Mesenchymal stem cell (in vitro differentiated cells and primary cell): ENCODE results near the gene RASA4.
"Not testable (repeated sequence)": the region's sequence is repeated elsewhere in the genome, so short reads cannot be mapped to it uniquely, and the experiment has no call there.

Experiments used
- DNase-seq: peaks from one replicate; pipeline ENCODE4 v3.0.0-alpha.2; 2013
- H2AFZ ChIP-seq: one replicate; pipeline ENCODE4 v1.6.1; 2013; ENCODE audit warnings: low read depth, mild to moderate bottlenecking, control low read depth, inconsistent platforms, low read length, moderate library complexity
- H2AK5ac ChIP-seq: 2 replicates; pipeline ENCODE4 v1.6.1; 2013; ENCODE audit warnings: low read length, moderate library complexity, mild to moderate bottlenecking, inconsistent platforms; ENCODE audit not compliant: severe bottlenecking
- H2BK120ac ChIP-seq: one replicate; pipeline ENCODE4 v1.6.1; 2013; ENCODE audit warnings: low read depth, mild to moderate bottlenecking, inconsistent platforms, low read length, moderate library complexity
- H2BK12ac ChIP-seq, 2 experiments: one replicate each; pipeline ENCODE4 v1.6.1; 2013; ENCODE audit warnings: inconsistent platforms in 2 of 2, low read length in 2 of 2, mild to moderate bottlenecking in 2 of 2, moderate library complexity in 2 of 2, control low read depth in 1 of 2
- H2BK15ac ChIP-seq: one replicate; pipeline ENCODE4 v1.6.1; 2013; ENCODE audit warnings: mild to moderate bottlenecking, low read depth, inconsistent platforms; ENCODE audit not compliant: poor library complexity, severe bottlenecking
- H2BK5ac ChIP-seq: 2 replicates; pipeline ENCODE4 v1.6.1; 2013; ENCODE audit warnings: low read depth, mild to moderate bottlenecking, low read length, control low read depth, inconsistent platforms; ENCODE audit not compliant: poor library complexity, severe bottlenecking
- H3K14ac ChIP-seq, 2 experiments: one replicate each; pipeline ENCODE4 v1.6.1; 2013; ENCODE audit warnings: inconsistent platforms in 2 of 2, low read length in 2 of 2, control low read depth in 1 of 2, mild to moderate bottlenecking in 1 of 2, moderate library complexity in 1 of 2
- H3K18ac ChIP-seq, 2 experiments: one replicate each; pipeline ENCODE4 v1.6.1; 2013; ENCODE audit warnings: inconsistent platforms in 2 of 2, low read length in 2 of 2, control low read depth in 1 of 2, low read depth in 1 of 2, mild to moderate bottlenecking in 1 of 2
- H3K23ac ChIP-seq, 2 experiments: one replicate each; pipeline ENCODE4 v1.6.1; 2013; ENCODE audit warnings: inconsistent platforms in 2 of 2, low read length in 2 of 2, mild to moderate bottlenecking in 2 of 2, moderate library complexity in 2 of 2, control low read depth in 1 of 2
- H3K27ac ChIP-seq: 2 replicates; pipeline ENCODE4 v1.5.1; 2013; ENCODE audit warnings: mild to moderate bottlenecking, moderate library complexity, low read length, control low read depth, inconsistent platforms; ENCODE audit not compliant: poor library complexity, severe bottlenecking
- H3K27me3 ChIP-seq, 2 experiments: 2 replicates each; pipeline versions ENCODE4 v1.6.1 to v1.7.0; 2013; ENCODE audit warnings: low read length in 2 of 2, mild to moderate bottlenecking in 2 of 2, moderate library complexity in 2 of 2, control low read depth in 1 of 2, inconsistent platforms in 1 of 2; ENCODE audit not compliant: control insufficient read depth in 1 of 2, insufficient read depth in 1 of 2
- H3K36me3 ChIP-seq, 2 experiments: 2 replicates each; pipeline versions ENCODE4 v1.6.1 to v1.7.0; 2013; ENCODE audit warnings: low read length in 2 of 2, control low read depth in 1 of 2, inconsistent platforms in 1 of 2, low read depth in 1 of 2, mild to moderate bottlenecking in 1 of 2; ENCODE audit not compliant: insufficient read depth in 2 of 2, control insufficient read depth in 1 of 2
- H3K4ac ChIP-seq, 2 experiments: one replicate each; pipeline ENCODE4 v1.6.1; 2013; ENCODE audit warnings: inconsistent platforms in 2 of 2, low read length in 2 of 2, mild to moderate bottlenecking in 2 of 2, moderate library complexity in 2 of 2, control low read depth in 1 of 2, low read depth in 1 of 2
- H3K4me1 ChIP-seq: 2 replicates; pipeline ENCODE4 v1.6.1; 2013; ENCODE audit warnings: low read depth, low read length, control low read depth; ENCODE audit not compliant: control insufficient read depth, insufficient read depth
- H3K4me2 ChIP-seq: 2 replicates; pipeline ENCODE4 v1.6.1; 2013; ENCODE audit warnings: low read length, mild to moderate bottlenecking, inconsistent platforms; ENCODE audit not compliant: poor library complexity, severe bottlenecking
- H3K4me3 ChIP-seq, 2 experiments: 2 replicates each; pipeline versions ENCODE4 v1.5.1 to v1.7.0; 2013; ENCODE audit warnings: low read length in 2 of 2, mild to moderate bottlenecking in 2 of 2, control low read depth in 1 of 2, low read depth in 1 of 2; ENCODE audit not compliant: insufficient read depth in 1 of 2
- H3K79me1 ChIP-seq: replicated peaks from 2 replicates; pipeline ENCODE4 v1.6.1; 2013; ENCODE audit warnings: mild to moderate bottlenecking, control low read depth, low read length, inconsistent platforms; ENCODE audit not compliant: poor library complexity, severe bottlenecking
- H3K9ac ChIP-seq: 2 replicates; pipeline ENCODE4 v1.7.0; 2013; ENCODE audit warnings: mild to moderate bottlenecking, low read length, moderate library complexity
- H3K9me3 ChIP-seq: 2 replicates; pipeline ENCODE4 v1.7.0; 2013; ENCODE audit warnings: mild to moderate bottlenecking, low read length; ENCODE audit not compliant: control insufficient read depth
- H4K8ac ChIP-seq: one replicate; pipeline ENCODE4 v1.6.1; 2013; ENCODE audit warnings: inconsistent platforms, mild to moderate bottlenecking, low read length, moderate library complexity
- H4K91ac ChIP-seq: one replicate; pipeline ENCODE4 v1.6.1; 2013; ENCODE audit warnings: mild to moderate bottlenecking, low read length, inconsistent platforms
- WGBS: methylation state at CpG from one replicate; pipeline ENCODE4 v1.1.7; 2013; ENCODE audit warnings: mixed read lengths; 5-methylcytosine and 5-hydroxymethylcytosine counted together

RASA4 gene

DNA sequence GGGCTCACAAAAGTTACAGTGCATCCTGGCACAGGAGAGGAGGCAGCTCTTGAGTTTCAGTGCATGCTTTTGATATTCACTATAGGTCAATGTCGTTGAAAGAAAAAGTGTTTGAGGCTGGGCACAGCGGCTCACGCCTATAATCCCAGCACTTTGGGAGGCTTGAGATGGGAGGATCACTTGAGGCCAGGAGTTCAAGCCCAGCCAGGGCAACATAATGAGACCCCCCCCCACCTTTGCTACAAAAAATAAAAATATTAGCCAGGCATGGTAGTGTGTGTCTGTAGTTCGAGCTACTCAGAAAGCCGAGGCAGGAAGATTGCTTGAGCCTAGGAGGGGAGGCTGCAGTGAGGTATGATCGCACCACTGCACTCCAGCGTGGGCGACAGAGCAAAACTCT, 1.6 kb upstream of the RASA4 start:
- H3K4me3 ChIP-seq, H3K23ac ChIP-seq, H4K8ac ChIP-seq, H4K91ac ChIP-seq, H2BK12ac ChIP-seq, H2BK15ac ChIP-seq, H3K4me1 ChIP-seq, H2AK5ac ChIP-seq, H3K9me3 ChIP-seq, H3K4me2 ChIP-seq, H3K14ac ChIP-seq, H2BK5ac ChIP-seq, H3K9ac ChIP-seq, H3K27me3 ChIP-seq, DNase-seq, H3K36me3 ChIP-seq, H3K18ac ChIP-seq, H2AFZ ChIP-seq, H3K4ac ChIP-seq, H3K27ac ChIP-seq, H2BK120ac ChIP-seq, H3K79me1 ChIP-seq: not testable (repeated sequence)
- WGBS, result no CpG with 5 or more reads among the region's 8 CpGs

DNA sequence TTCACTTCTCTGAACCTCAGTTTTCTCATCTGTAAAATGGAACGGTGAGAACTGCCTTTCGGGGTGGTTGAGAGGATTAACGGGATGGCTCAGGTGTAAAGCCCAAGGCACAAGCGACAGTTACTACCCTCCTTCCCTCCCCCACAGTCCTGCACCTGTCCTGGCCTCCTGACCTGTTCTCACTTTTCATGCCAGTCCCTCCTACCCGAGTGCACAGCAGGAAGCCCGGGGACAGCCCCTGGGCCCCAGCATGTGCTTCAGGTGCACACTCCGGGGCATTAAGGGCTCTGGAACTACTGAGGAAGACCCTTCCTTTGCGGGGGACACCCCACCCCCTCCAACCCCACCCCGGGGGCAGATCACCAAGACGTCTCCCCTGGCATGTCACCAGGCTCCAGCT, 626 bp downstream of the RASA4 start:
- H3K9me3 ChIP-seq, H2BK5ac ChIP-seq: not testable (repeated sequence)

GRCh38 chr7:102614873-102615272, 1.7 kb downstream of the RASA4 start:
- H3K23ac ChIP-seq, H3K27ac ChIP-seq, DNase-seq, H3K18ac ChIP-seq, H3K4ac ChIP-seq, H3K79me1 ChIP-seq, H3K4me2 ChIP-seq, H2BK5ac ChIP-seq, H3K4me3 ChIP-seq, H4K8ac ChIP-seq, H3K36me3 ChIP-seq, H3K4me1 ChIP-seq, H3K9ac ChIP-seq, H2BK12ac ChIP-seq, H3K14ac ChIP-seq, H3K27me3 ChIP-seq, H2AK5ac ChIP-seq, H3K9me3 ChIP-seq, H2BK120ac ChIP-seq, H4K91ac ChIP-seq, H2BK15ac ChIP-seq, H2AFZ ChIP-seq: not testable (repeated sequence)
- WGBS, result no CpG with 5 or more reads among the region's 3 CpGs

More for the DNA sequence above, 626 bp downstream of the RASA4 start:
- H3K27ac ChIP-seq, H3K23ac ChIP-seq, H2AFZ ChIP-seq, H2BK12ac ChIP-seq, H3K27me3 ChIP-seq, H3K36me3 ChIP-seq, H3K4me1 ChIP-seq, H2AK5ac ChIP-seq, H3K4me3 ChIP-seq, H3K4me2 ChIP-seq, H3K18ac ChIP-seq, H3K14ac ChIP-seq, H4K8ac ChIP-seq, DNase-seq, H3K4ac ChIP-seq, H2BK120ac ChIP-seq, H3K79me1 ChIP-seq, H4K91ac ChIP-seq, H2BK15ac ChIP-seq, H3K9ac ChIP-seq: not testable (repeated sequence)
- no CpG with 5 or more reads among the region's 10 CpGs for WGBS

- not testable (repeated sequence) for H3K14ac ChIP-seq, H3K27me3 ChIP-seq, H3K18ac ChIP-seq, H3K4me1 ChIP-seq, H3K9me3 ChIP-seq, H2BK12ac ChIP-seq, H2BK120ac ChIP-seq, H3K36me3 ChIP-seq, H3K9ac ChIP-seq, H3K23ac ChIP-seq, H2BK15ac ChIP-seq, H3K4ac ChIP-seq, DNase-seq, H2AFZ ChIP-seq, H3K4me3 ChIP-seq, H3K79me1 ChIP-seq, H3K27ac ChIP-seq, H2AK5ac ChIP-seq, H4K91ac ChIP-seq, H2BK5ac ChIP-seq, H4K8ac ChIP-seq, H3K4me2 ChIP-seq
- no CpG with 5 or more reads among the region's 4 CpGs for WGBS
Observed at GRCh38 chr7:102614346-102614697, 2.2 kb downstream of the RASA4 start.
